Thymus (tissue), 11 donors: ENCODE measurements around the gene SLC6A12. TPM values are rescaled to one million over a fixed set of nuclear protein-coding genes. Genes with fewer than 3 reads are reported as not detected.

Source experiments
- DNase-seq, 9 donors: peaks; one replicate each; pipeline ENCODE4 v3.0.0-alpha.2; 2013; ENCODE audit warnings: low spot score in 9 of 9, low read depth in 6 of 9, missing footprints in 1 of 9
- H3K27ac ChIP-seq, 2 donors: one replicate each; pipeline ENCODE4 v1.5.1; 2013; ENCODE audit warnings: control low read depth in 1 of 2, low read depth in 1 of 2, low read length in 1 of 2, mild to moderate bottlenecking in 1 of 2, moderate library complexity in 1 of 2
- H3K27me3 ChIP-seq, 2 donors: one replicate each; pipeline ENCODE4 v1.5.1; 2013; ENCODE audit warnings: low read length in 1 of 2; ENCODE audit not compliant: control insufficient read depth in 2 of 2, insufficient read depth in 1 of 2
- H3K36me3 ChIP-seq, 2 donors: one replicate each; pipeline ENCODE4 v1.5.1; 2013; ENCODE audit warnings: low read length in 1 of 2, mild to moderate bottlenecking in 1 of 2, moderate library complexity in 1 of 2; ENCODE audit not compliant: control insufficient read depth in 2 of 2, insufficient read depth in 2 of 2
- H3K4me1 ChIP-seq, 2 donors: one replicate each; pipeline ENCODE4 v1.5.1; 2013; ENCODE audit warnings: low read length in 2 of 2; ENCODE audit not compliant: control insufficient read depth in 2 of 2, insufficient read depth in 2 of 2
- H3K4me3 ChIP-seq, 2 donors: one replicate each; pipeline ENCODE4 v1.5.1; 2013; ENCODE audit warnings: low read length in 2 of 2, control low read depth in 1 of 2, mild to moderate bottlenecking in 1 of 2
- H3K9me3 ChIP-seq, 2 donors: one replicate each; pipeline ENCODE4 v1.5.1; 2013; ENCODE audit warnings: low read length in 1 of 2, mild to moderate bottlenecking in 1 of 2; ENCODE audit not compliant: control insufficient read depth in 2 of 2, insufficient read depth in 1 of 2
- WGBS: extraction: QIAGEN DNeasy Blood & Tissue Kit; methylation state at CpG from one replicate; pipeline ENCODE4 v1.1.7; 2013; 5-methylcytosine and 5-hydroxymethylcytosine counted together
- polyA plus RNA-seq: library from polyadenylated mRNA; stranded (reverse); fragments of 200-250 nt; gene quantifications from one replicate; pipeline ENCODE4 v1.2.3, GENCODE V29; 2013
- total RNA-seq: library from RNA; stranded (reverse); fragments of 120-200 nt; gene quantifications from one replicate; pipeline ENCODE4 v1.2.4, GENCODE V29; 2013
- donor health status: healthy.

SLC6A12 gene
- total and polyA plus RNA-seq, 2 donors: 0.14 to 1.6 TPM

GRCh38 chr12:157644-158043 is 56.3 kb downstream of the SLC6A12 start:
- no peaks in the 10 kb centered on the region for H3K36me3 ChIP-seq
- H3K27ac ChIP-seq: no peak overlapping the region
- no peaks in the 10 kb centered on the region for H3K4me1 ChIP-seq
- no peak overlapping the region for H3K4me3 ChIP-seq
- no peak for DNase-seq
- H3K27me3 ChIP-seq: no peaks in the 10 kb centered on the region
- 97% methylated on average over 12 of the region's 12 CpGs for WGBS
- no peaks in the 10 kb centered on the region for H3K9me3 ChIP-seq

DNA sequence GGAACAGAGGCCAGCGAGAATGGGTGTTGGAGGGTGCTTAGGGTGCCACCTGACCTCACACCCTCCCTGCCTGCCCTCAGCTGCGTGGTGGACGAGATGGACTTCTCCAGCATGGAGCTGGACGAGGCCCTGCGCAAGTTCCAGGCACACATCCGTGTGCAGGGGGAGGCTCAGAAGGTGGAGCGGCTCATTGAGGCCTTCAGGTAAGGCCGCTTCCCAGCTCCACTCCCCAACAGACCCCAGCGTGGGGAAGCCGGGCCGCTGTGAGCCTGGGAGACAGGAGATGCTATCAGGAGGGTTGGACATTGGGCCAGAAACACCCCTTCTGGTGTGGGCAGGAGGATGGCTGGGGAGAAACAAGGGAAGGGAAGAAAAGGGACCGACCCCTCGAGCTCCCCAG is 57.0 kb downstream of the SLC6A12 start:
- WGBS: 96% methylated on average over 13 of the region's 13 CpGs
- DNase-seq: no peak
- Histone ChIP-seq H3K4me3 (no peak overlapping the region), H3K9me3 (no peaks in the 10 kb centered on the region), H3K27ac (no peak overlapping the region), H3K4me1 (no peaks in the 10 kb centered on the region), H3K27me3 (no peaks in the 10 kb centered on the region), H3K36me3 (no peaks in the 10 kb centered on the region)

- Histone ChIP-seq H3K27me3 (no peaks in the 10 kb centered on the region), H3K27ac (no peak overlapping the region), H3K9me3 (no peaks in the 10 kb centered on the region), H3K4me3 (no peak overlapping the region), H3K36me3 (no peaks in the 10 kb centered on the region), H3K4me1 (no peaks in the 10 kb centered on the region)
- no peak for DNase-seq
- WGBS: 90% methylated on average over 8 of the region's 8 CpGs
Measured at GRCh38 chr12:155646-156045, 58.3 kb downstream of the SLC6A12 start.

DNA sequence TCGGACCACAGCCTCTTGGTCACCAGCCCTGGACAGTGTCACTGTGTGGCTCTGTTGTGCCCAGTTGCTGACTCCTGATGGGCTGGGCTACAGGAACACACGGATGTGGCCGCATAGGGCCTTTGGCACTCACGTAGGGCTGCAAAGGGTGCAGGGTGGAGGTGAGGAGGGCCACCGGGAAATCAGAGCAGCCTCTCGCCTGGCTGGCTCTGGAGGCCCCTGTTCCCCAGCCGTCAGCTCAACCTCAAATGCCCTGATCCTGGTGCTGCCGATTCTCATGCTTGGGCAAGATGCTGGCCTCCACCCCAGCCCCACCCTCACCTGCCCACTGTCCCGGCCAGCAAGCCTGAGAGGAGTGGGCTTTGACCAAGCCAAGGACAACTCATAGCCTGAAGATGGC is 59.0 kb downstream of the SLC6A12 start:
- H3K4me1 ChIP-seq: no peaks in the 10 kb centered on the region
- DNase-seq: no peak
- 96% methylated on average over 9 of the region's 9 CpGs for WGBS
- no peaks in the 10 kb centered on the region for H3K36me3 ChIP-seq
- H3K27ac ChIP-seq: no peak overlapping the region
- H3K27me3 ChIP-seq: no peaks in the 10 kb centered on the region
- H3K9me3 ChIP-seq: no peaks in the 10 kb centered on the region
- H3K4me3 ChIP-seq: no peak overlapping the region

DNA sequence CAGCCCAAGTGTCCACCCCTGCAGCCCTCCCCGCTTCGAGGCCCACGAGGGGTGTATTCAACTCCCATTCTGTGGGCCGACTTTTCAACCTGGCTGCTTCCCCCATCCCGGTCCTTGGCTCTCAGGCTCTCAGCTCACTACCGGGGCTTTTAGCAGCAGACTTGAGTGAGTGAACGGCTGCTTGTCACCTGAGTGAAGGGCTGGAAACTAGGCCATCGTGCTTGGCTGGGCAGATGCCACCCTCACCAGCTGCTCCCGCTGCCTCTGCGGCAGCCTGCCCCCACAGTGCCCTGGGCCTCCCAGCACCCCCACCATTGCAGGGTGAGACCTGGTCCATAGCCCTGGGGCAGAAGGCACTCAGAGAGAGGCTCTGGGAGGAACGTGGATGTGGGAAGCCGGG is 59.9 kb downstream of the SLC6A12 start:
- WGBS: 96% methylated on average over 12 of the region's 12 CpGs
- DNase-seq: no peak
- Histone ChIP-seq H3K4me1 (peaks cover 0 to 5% of the 10 kb centered on the region in 2 donors), H3K27ac (no peak overlapping the region), H3K27me3 (no peaks in the 10 kb centered on the region), H3K9me3 (no peaks in the 10 kb centered on the region), H3K4me3 (no peak overlapping the region), H3K36me3 (no peaks in the 10 kb centered on the region)

GRCh38 chr12:153080-153746 is 60.7 kb downstream of the SLC6A12 start:
- peaks cover 0 to 5% of the 10 kb centered on the region in 2 donors for H3K4me1 ChIP-seq
- 13% methylated on average over 11 of the region's 11 CpGs for WGBS
- no peaks in the 10 kb centered on the region for H3K9me3 ChIP-seq
- no peaks in the 10 kb centered on the region for H3K36me3 ChIP-seq
- H3K27ac ChIP-seq: no peak overlapping the region
- no peaks in the 10 kb centered on the region for H3K27me3 ChIP-seq
- H3K4me3 ChIP-seq: no peak overlapping the region
- peak in 4 of 9 donors; percentile 30 to 53 (median 46) for DNase-seq

DNA sequence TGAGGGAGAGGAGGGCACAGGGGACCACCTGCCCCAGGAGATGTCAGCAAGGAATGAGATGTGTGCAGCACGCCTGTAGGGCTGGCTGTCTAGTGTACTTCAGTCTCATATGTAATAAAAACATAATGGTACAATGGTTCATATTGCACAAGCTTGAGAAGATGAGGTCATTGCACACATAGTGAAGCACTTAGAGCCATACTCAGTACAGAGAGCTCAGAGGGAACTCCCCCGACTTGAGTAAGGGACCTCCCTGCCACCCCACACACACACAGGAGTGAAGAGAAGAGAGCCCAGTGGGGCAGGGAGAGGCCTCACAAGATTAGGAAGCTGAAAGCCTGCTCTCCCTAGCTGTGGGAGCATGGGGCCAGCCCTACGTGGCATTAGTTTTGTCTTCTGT is 61.5 kb downstream of the SLC6A12 start:
- Histone ChIP-seq H3K27ac (no peak overlapping the region), H3K4me3 (no peak overlapping the region), H3K9me3 (no peaks in the 10 kb centered on the region), H3K27me3 (no peaks in the 10 kb centered on the region), H3K36me3 (no peaks in the 10 kb centered on the region), H3K4me1 (peaks cover 0 to 5% of the 10 kb centered on the region in 2 donors)
- 63% methylated on average over 3 of the region's 3 CpGs for WGBS
- no peak for DNase-seq

DNA sequence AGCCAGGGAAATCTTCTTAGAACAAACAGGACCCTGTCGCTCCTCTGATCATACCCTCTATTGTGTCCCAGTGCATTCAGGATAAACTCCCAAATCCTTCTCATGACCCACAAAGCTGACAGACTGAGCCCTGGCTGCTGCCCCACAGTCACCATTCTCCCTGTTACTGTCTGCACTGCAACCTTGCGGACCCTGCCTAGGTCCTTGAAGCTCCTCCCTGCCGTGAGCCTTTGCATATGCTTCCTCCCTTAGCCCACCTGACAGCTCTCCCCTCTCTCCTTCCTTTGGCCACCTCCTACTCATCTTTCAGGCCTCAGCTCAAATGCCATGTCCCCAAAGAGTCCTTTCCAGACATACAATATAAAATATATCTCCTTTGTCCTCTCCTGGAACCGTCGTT is 62.4 kb downstream of the SLC6A12 start:
- 95% methylated on average over 5 of the region's 5 CpGs for WGBS
- no peak for DNase-seq
- no peaks in the 10 kb centered on the region for H3K36me3 ChIP-seq
- H3K4me3 ChIP-seq: no peak overlapping the region
- H3K4me1 ChIP-seq: peaks cover 0 to 5% of the 10 kb centered on the region in 2 donors
- no peak overlapping the region for H3K27ac ChIP-seq
- H3K27me3 ChIP-seq: no peaks in the 10 kb centered on the region
- H3K9me3 ChIP-seq: no peaks in the 10 kb centered on the region

DNA sequence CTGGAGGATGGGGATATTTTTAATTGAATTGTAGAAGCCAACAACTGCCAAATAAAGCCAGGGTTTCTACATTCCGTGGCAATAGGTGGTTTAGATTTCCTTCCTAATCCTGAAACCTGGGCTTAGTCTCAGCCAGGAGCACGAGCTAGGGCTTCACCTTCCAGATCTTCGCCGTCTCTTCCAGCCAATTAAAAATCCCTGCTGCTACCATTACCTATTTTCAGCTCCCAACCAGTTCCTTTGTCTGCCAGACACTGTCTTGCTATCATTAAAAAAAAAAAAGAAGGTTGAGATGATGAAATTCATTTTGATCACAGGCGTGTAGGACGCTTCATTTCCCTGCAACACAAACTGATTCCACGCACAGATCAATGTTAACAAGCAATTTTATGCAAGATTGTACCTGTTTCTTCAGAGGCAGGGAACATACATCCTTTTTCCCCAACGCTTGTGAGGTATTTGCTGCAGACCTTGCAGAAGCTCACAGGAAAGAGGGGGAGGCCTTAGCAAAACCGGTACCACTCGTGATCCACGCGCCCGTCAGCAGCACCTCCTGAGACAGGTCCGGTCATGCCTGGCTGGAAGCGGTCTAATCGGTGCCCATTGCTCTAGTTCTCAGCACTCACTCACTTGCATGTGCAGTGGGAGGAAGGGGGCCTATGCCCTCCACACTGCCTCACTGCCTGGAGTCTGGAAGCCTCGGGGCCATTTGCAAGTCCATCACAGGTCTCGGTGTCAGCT is 65.1 kb downstream of the SLC6A12 start:
- WGBS: 91% methylated on average over 18 of the region's 18 CpGs
- Histone ChIP-seq H3K27ac (no peak overlapping the region), H3K9me3 (no peaks in the 10 kb centered on the region), H3K27me3 (no peaks in the 10 kb centered on the region), H3K36me3 (no peaks in the 10 kb centered on the region), H3K4me3 (no peak overlapping the region), H3K4me1 (peaks cover 0 to 12% of the 10 kb centered on the region in 2 donors)
- no peak for DNase-seq
